CD14-positive monocyte (primary cell): ENCODE results near the gene BRF1. TPM values are rescaled to one million over a fixed set of nuclear protein-coding genes. Genes with fewer than 3 reads are reported as not detected.

Experiments used
- DNase-seq, 3 donors: peaks; one replicate each; pipeline ENCODE4 v3.0.0-alpha.2; 2011 to 2022
- H2AFZ ChIP-seq: 2 replicates; pipeline ENCODE4 v1.6.0; 2012; ENCODE audit warnings: mild to moderate bottlenecking, low read depth, low read length, inconsistent platforms; ENCODE audit not compliant: insufficient read depth, poor library complexity, severe bottlenecking
- H3K27ac ChIP-seq, 2 donors: 1 replicate in 1 of 2; 2 replicates in 1 of 2; pipeline ENCODE4 v1.5.1; 2012 to 2013; ENCODE audit warnings: low read length in 2 of 2, control low read depth in 1 of 2, inconsistent platforms in 1 of 2, low read depth in 1 of 2, mild to moderate bottlenecking in 1 of 2
- H3K27me3 ChIP-seq, 2 donors: one replicate each; pipeline versions ENCODE4 v1.6.0 to v1.6.1; 2011 to 2013; ENCODE audit warnings: low read length in 2 of 2; ENCODE audit not compliant: control insufficient read depth in 2 of 2, insufficient read depth in 2 of 2
- H3K36me3 ChIP-seq, 2 donors: replicated peaks in 1 of 2; 1 replicate in 1 of 2; 2 replicates in 1 of 2; pipeline versions ENCODE4 v1.5.1 to v1.6.1; 2012 to 2013; ENCODE audit warnings: low read length in 2 of 2, control low read depth in 1 of 2, inconsistent platforms in 1 of 2, mild to moderate bottlenecking in 1 of 2; ENCODE audit not compliant: insufficient read depth in 2 of 2, control insufficient read depth in 1 of 2
- H3K4me1 ChIP-seq, 2 donors: 1 replicate in 1 of 2; 2 replicates in 1 of 2; pipeline versions ENCODE4 v1.5.1 to v1.6.1; 2012 to 2013; ENCODE audit warnings: low read length in 2 of 2, control low read depth in 1 of 2, inconsistent platforms in 1 of 2, mild to moderate bottlenecking in 1 of 2, moderate library complexity in 1 of 2; ENCODE audit not compliant: insufficient read depth in 2 of 2, control insufficient read depth in 1 of 2
- H3K4me2 ChIP-seq: replicated peaks from 2 replicates; pipeline ENCODE3; 2012; ENCODE audit warnings: low read length, moderate library complexity, mild to moderate bottlenecking; ENCODE audit not compliant: poor library complexity, severe bottlenecking; ENCODE audit errors: extremely low read depth
- H3K4me3 ChIP-seq, 3 experiments: fragments of 200-600 bp in 1 of 3; sonication (generic) in 1 of 3; replicated peaks in 1 of 3; 1 replicate in 2 of 3; 2 replicates in 1 of 3; pipeline ENCODE4 v1.5.1; 2011 to 2013; ENCODE audit warnings: low read length in 3 of 3, mild to moderate bottlenecking in 3 of 3, control low read depth in 2 of 3, low read depth in 2 of 3, inconsistent platforms in 1 of 3, moderate library complexity in 1 of 3
- H3K79me2 ChIP-seq: 2 replicates; pipeline ENCODE4 v1.6.0; 2012; ENCODE audit warnings: mild to moderate bottlenecking, control low read depth, inconsistent platforms, low read length, moderate library complexity; ENCODE audit not compliant: insufficient read depth
- H3K9ac ChIP-seq: 2 replicates; pipeline ENCODE4 v1.6.0; 2017; ENCODE audit warnings: low read length, mild to moderate bottlenecking; ENCODE audit not compliant: insufficient read depth, poor library complexity, severe bottlenecking
- H3K9me3 ChIP-seq, 2 donors: replicated peaks in 1 of 2; 1 replicate in 1 of 2; 2 replicates in 1 of 2; pipeline versions ENCODE4 v1.5.1 to v1.6.1; 2012 to 2013; ENCODE audit warnings: low read length in 2 of 2, control low read depth in 1 of 2; ENCODE audit not compliant: control insufficient read depth in 1 of 2, insufficient read depth in 1 of 2
- H4K20me1 ChIP-seq: 2 replicates; pipeline ENCODE4 v1.6.0; 2012; ENCODE audit warnings: mild to moderate bottlenecking, low read length, control low read depth, moderate library complexity; ENCODE audit not compliant: insufficient read depth
- H3K27ac Mint-ChIP-seq, 7 donors: one replicate each; pipeline ENCODE4 v1.8.0; 2020; ENCODE audit warnings: mild to moderate bottlenecking in 7 of 7, mixed read lengths in 7 of 7, moderate library complexity in 6 of 7, inconsistent platforms in 2 of 7
- H3K27me3 Mint-ChIP-seq, 3 donors: one replicate each; pipeline ENCODE4 v1.8.0; 2021 to 2022; ENCODE audit warnings: low read depth in 3 of 3, mild to moderate bottlenecking in 3 of 3, mixed read lengths in 3 of 3, moderate library complexity in 3 of 3, inconsistent platforms in 1 of 3
- H3K36me3 Mint-ChIP-seq, 2 donors: one replicate each; pipeline ENCODE4 v1.8.0; 2020; ENCODE audit warnings: mixed read lengths in 2 of 2, inconsistent platforms in 1 of 2, mild to moderate bottlenecking in 1 of 2
- H3K4me1 Mint-ChIP-seq: one replicate; pipeline ENCODE4 v1.8.0; 2020; ENCODE audit warnings: mild to moderate bottlenecking, mixed read lengths
- H3K4me3 Mint-ChIP-seq, 2 donors: one replicate each; pipeline ENCODE4 v1.8.0; 2020; ENCODE audit warnings: mild to moderate bottlenecking in 2 of 2, mixed read lengths in 2 of 2, moderate library complexity in 1 of 2
- H3K9me3 Mint-ChIP-seq, 7 donors: one replicate each; pipeline ENCODE4 v1.8.0; 2020 to 2022; ENCODE audit warnings: mixed read lengths in 7 of 7, mild to moderate bottlenecking in 6 of 7, moderate library complexity in 6 of 7, inconsistent platforms in 2 of 7
- WGBS: methylation state at CpG from one replicate; pipeline ENCODE4 v1.1.5; 2013; ENCODE audit warnings: missing lambda C conversion rate; ENCODE audit not compliant: insufficient coverage; 5-methylcytosine and 5-hydroxymethylcytosine counted together
- intact Hi-C, 2 donors: fragments of 100-400 bp; cut with micrococcal nuclease; formaldehyde crosslinking; loops; one replicate each; pipeline versions ENCODE4 v1.15.0 to v1.15.1; 2023
- polyA plus RNA-seq, 3 donors: library from polyadenylated mRNA; depleted of rRNA in 1 of 3; unstranded in 2 of 3; stranded (reverse) in 1 of 3; fragments of 300-500 nt in 2 of 3; fragments of >200 nt in 1 of 3; fragmentation: Illumina TruSeq in 2 of 3; gene quantifications; 1 replicate in 2 of 3; 2 replicates in 1 of 3; pipeline ENCODE4 v1.2.3, GENCODE V29; 2012 to 2021
- TF ChIP-seq, protein P1 (sequence below): fragments of 200-600 bp; IDR thresholded peaks from one replicate; pipeline ENCODE4 v1.8.0; 2022; ENCODE audit warnings: antibody characterized with exemption, mild to moderate bottlenecking

The BRF1 gene
- polyA plus RNA-seq, 3 donors, result 2.3 to 20.5 (median 2.5) TPM

DNA sequence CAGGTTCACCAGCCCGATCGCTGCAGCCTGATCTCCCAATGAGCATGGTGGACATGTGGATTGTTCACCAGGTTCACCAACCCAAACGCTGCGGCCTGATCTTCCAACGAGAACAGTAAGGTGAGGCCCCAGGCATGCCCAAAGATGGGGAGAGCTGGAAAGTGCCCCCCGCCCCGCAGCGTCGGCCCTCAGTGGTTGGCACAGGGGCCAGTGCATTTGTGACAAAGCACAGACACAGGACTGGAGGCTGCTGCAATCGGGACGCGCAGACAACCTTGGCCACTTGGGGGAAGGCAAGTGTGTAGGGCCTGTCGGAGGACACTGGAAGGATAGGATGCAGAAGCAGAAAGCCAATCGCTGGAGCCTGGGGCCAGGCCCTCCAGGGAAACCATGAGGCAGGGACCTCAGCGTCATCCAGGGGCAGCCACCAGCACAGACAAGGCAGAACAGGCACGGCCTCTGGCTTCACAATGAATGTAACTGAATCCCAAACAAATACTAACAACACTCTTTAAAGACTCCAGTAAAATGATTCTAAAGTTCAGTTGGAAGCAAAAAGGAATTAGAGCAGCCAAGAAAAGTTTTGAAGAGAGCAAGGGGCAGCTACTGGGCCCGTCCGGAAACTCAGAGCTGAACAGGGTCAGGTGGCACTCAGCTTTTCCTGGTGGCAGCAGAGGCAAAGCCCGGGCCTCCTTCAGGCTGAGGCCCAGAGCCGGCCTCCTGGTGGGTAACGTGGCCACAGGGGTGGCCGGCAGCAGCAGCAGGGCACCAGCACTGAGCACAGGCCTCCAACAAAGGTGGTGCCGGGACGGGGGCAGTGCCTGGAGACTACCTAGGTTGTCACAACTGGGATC is 13.3 kb downstream of the BRF1 start:
- TF ChIP-seq, protein P1, sequence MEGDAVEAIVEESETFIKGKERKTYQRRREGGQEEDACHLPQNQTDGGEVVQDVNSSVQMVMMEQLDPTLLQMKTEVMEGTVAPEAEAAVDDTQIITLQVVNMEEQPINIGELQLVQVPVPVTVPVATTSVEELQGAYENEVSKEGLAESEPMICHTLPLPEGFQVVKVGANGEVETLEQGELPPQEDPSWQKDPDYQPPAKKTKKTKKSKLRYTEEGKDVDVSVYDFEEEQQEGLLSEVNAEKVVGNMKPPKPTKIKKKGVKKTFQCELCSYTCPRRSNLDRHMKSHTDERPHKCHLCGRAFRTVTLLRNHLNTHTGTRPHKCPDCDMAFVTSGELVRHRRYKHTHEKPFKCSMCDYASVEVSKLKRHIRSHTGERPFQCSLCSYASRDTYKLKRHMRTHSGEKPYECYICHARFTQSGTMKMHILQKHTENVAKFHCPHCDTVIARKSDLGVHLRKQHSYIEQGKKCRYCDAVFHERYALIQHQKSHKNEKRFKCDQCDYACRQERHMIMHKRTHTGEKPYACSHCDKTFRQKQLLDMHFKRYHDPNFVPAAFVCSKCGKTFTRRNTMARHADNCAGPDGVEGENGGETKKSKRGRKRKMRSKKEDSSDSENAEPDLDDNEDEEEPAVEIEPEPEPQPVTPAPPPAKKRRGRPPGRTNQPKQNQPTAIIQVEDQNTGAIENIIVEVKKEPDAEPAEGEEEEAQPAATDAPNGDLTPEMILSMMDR, result no peak
- peaks cover 26 to 39% of the 10 kb centered on the region in 2 donors for H3K36me3 Mint-ChIP-seq
- intact Hi-C loops, result no loop called here
- H3K27ac Mint-ChIP-seq, result peak overlapping the region in 1 of 7 donors; percentile 21
- no peak for DNase-seq
- no peak overlapping the region for H3K4me3 Mint-ChIP-seq
- Histone ChIP-seq H3K4me1 (peaks cover 30 to 32% of the 10 kb centered on the region in 2 donors), H3K4me2 (no peak overlapping the region), H2AFZ (no peak overlapping the region), H3K27ac (no peak overlapping the region), H3K4me3 (no peak overlapping the region), H3K9me3 (no peaks in the 10 kb centered on the region), H3K27me3 (no peaks in the 10 kb centered on the region), H4K20me1 (peaks cover 70% of the 10 kb centered on the region), H3K79me2 (peaks cover 59% of the 10 kb centered on the region), H3K36me3 (peaks cover 0 to 27% of the 10 kb centered on the region in 2 donors), H3K9ac (no peak overlapping the region)
- WGBS, result 93% methylated on average over 20 of the region's 24 CpGs
- H3K27me3 Mint-ChIP-seq, result no peaks in the 10 kb centered on the region
- H3K4me1 Mint-ChIP-seq, result peaks cover 45% of the 10 kb centered on the region
- H3K9me3 Mint-ChIP-seq, result no peaks in the 10 kb centered on the region

DNA sequence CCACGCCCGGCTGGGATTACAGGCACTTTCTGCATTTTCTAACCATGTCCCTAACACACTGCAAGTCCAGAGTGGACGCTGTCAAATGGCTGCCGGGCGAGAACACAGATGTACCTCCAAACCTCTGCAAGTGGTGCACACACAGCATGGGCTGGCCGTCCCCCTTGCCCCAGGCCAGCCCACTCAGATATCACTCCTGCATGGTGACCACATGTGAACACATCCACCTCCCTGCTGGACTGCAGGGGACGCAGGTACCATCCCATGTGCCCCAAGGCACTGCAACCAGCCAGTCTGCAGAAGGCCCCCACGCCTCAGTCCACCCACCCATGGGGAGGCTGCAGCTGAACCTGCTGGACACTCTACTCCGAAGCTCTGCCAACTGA is 14.0 kb downstream of the BRF1 start:
- H3K9me3 Mint-ChIP-seq, result no peaks in the 10 kb centered on the region
- no peak overlapping the region for H3K9ac ChIP-seq
- H3K27ac ChIP-seq, result no peak overlapping the region
- peaks cover 0 to 27% of the 10 kb centered on the region in 2 donors for H3K36me3 ChIP-seq
- no peak overlapping the region for H3K4me2 ChIP-seq
- WGBS, result 100% methylated on average over 9 of the region's 9 CpGs
- peaks cover 22 to 25% of the 10 kb centered on the region in 2 donors for H3K4me1 ChIP-seq
- no peak for DNase-seq
- peak overlapping the region in 1 of 7 donors; percentile 52 for H3K27ac Mint-ChIP-seq
- intact Hi-C loops, result no loop called here
- H2AFZ ChIP-seq, result no peak overlapping the region
- H3K36me3 Mint-ChIP-seq, result peaks cover 30 to 45% of the 10 kb centered on the region in 2 donors
- H4K20me1 ChIP-seq, result peaks cover 72% of the 10 kb centered on the region
- no peaks in the 10 kb centered on the region for H3K27me3 Mint-ChIP-seq
- TF ChIP-seq, protein P1, result no peak
- H3K4me3 ChIP-seq, result no peak overlapping the region
- H3K4me1 Mint-ChIP-seq, result peaks cover 40% of the 10 kb centered on the region
- no peaks in the 10 kb centered on the region for H3K9me3 ChIP-seq
- H3K27me3 ChIP-seq, result no peaks in the 10 kb centered on the region
- peaks cover 59% of the 10 kb centered on the region for H3K79me2 ChIP-seq
- H3K4me3 Mint-ChIP-seq, result no peak overlapping the region
